ENCODE results near the gene MARCHF4. TPM values are rescaled to one million over a fixed set of nuclear protein-coding genes. Genes with fewer than 3 reads are reported as not detected.

MARCHF4 gene
- total and polyA plus RNA-seq, 4 donors: 0.04 to 0.34 (median 0.09) TPM

- no peak for DNase-seq
- 39 to 40% methylated on average over 5 of the region's 5 CpGs for WGBS, 2 donors
- no peak for TF ChIP-seq CTCF (IDR thresholded peaks at IDR 0.05; ENCODE audit: control extremely low read depth, extremely low read depth)
- Histone ChIP-seq H3K27ac (ENCODE audit: low read depth in 1 of 2, low read length in 1 of 2) (no peak overlapping the region), H3K9ac (ENCODE audit: insufficient read depth in 1 of 2, low read length in 2 of 2) (no peak overlapping the region), H3K4me3 (no peak overlapping the region), H3K27me3 (ENCODE audit: control insufficient read depth in 3 of 3, insufficient read depth in 3 of 3, low read length in 2 of 3) (no peaks in the 10 kb centered on the region), H3K4me1 (ENCODE audit: control insufficient read depth in 5 of 5, insufficient read depth in 5 of 5, low read length in 5 of 5) (peaks cover 0 to 32% (median 7%) of the 10 kb centered on the region in 5 donors), H3K36me3 (ENCODE audit: control insufficient read depth in 4 of 4, insufficient read depth in 4 of 4, low read length in 4 of 4) (no peaks in the 10 kb centered on the region), H3K9me3 (ENCODE audit: control insufficient read depth in 4 of 4, insufficient read depth in 3 of 4, low read length in 3 of 4) (no peaks in the 10 kb centered on the region)
- ATAC-seq (ENCODE audit: insufficient read depth, low FRiP score): no peak
Measured at GRCh38 chr2:216352653-216353270, 19.5 kb downstream of the MARCHF4 start.

- H3K9me3 ChIP-seq (ENCODE audit: control insufficient read depth in 4 of 4, insufficient read depth in 3 of 4, low read length in 3 of 4): no peaks in the 10 kb centered on the region
- no peak overlapping the region for H3K27ac ChIP-seq (ENCODE audit: low read depth in 1 of 2, low read length in 1 of 2)
- no peak overlapping the region for H3K4me3 ChIP-seq
- ATAC-seq (ENCODE audit: insufficient read depth, low FRiP score) (no peak), DNase-seq (peak in 2 of 3 donors; percentile 36 to 57)
- TF ChIP-seq CTCF (IDR thresholded peaks at IDR 0.05; ENCODE audit: control extremely low read depth, extremely low read depth): no peak
- no peaks in the 10 kb centered on the region for H3K36me3 ChIP-seq (ENCODE audit: control insufficient read depth in 4 of 4, insufficient read depth in 4 of 4, low read length in 4 of 4)
- no peak overlapping the region for H3K9ac ChIP-seq (ENCODE audit: insufficient read depth in 1 of 2, low read length in 2 of 2)
- WGBS, 2 donors: 80 to 90% methylated on average over 5 of the region's 5 CpGs
- peaks cover 0 to 32% (median 7%) of the 10 kb centered on the region in 5 donors for H3K4me1 ChIP-seq (ENCODE audit: control insufficient read depth in 5 of 5, insufficient read depth in 5 of 5, low read length in 5 of 5)
- no peaks in the 10 kb centered on the region for H3K27me3 ChIP-seq (ENCODE audit: control insufficient read depth in 3 of 3, insufficient read depth in 3 of 3, low read length in 2 of 3)
Measured at GRCh38 chr2:216351172-216351925, 20.9 kb downstream of the MARCHF4 start.

GRCh38 chr2:216350214-216350791, 22.0 kb downstream of the MARCHF4 start:
- Histone ChIP-seq H3K27ac (ENCODE audit: low read depth in 1 of 2, low read length in 1 of 2) (no peak overlapping the region), H3K4me3 (no peak overlapping the region), H3K9me3 (ENCODE audit: control insufficient read depth in 4 of 4, insufficient read depth in 3 of 4, low read length in 3 of 4) (no peaks in the 10 kb centered on the region), H3K36me3 (ENCODE audit: control insufficient read depth in 4 of 4, insufficient read depth in 4 of 4, low read length in 4 of 4) (no peaks in the 10 kb centered on the region), H3K9ac (ENCODE audit: insufficient read depth in 1 of 2, low read length in 2 of 2) (no peak overlapping the region), H3K27me3 (ENCODE audit: control insufficient read depth in 3 of 3, insufficient read depth in 3 of 3, low read length in 2 of 3) (no peaks in the 10 kb centered on the region), H3K4me1 (ENCODE audit: control insufficient read depth in 5 of 5, insufficient read depth in 5 of 5, low read length in 5 of 5) (peaks cover 0 to 32% (median 7%) of the 10 kb centered on the region in 5 donors)
- 92 to 94% methylated on average over 3 of the region's 3 CpGs for WGBS, 2 donors
- DNase-seq (no peak), ATAC-seq (ENCODE audit: insufficient read depth, low FRiP score) (no peak)
- no peak for TF ChIP-seq CTCF (IDR thresholded peaks at IDR 0.05; ENCODE audit: control extremely low read depth, extremely low read depth)
